IMR-90 (cell line): Measurements from ENCODE around the gene IFFO2. TPM values are rescaled to one million over a fixed set of nuclear protein-coding genes. Genes with fewer than 3 reads are reported as not detected.

ENCODE experiments used
- ATAC-seq: fragments of 200-7000 bp; cut with Tn5 transposase; 2 replicates; pipeline ENCODE4 v1.9.1; 2020; ENCODE audit warnings: low read depth, mild to moderate bottlenecking, moderate library complexity
- BruUV-seq: library from RNA; stranded (reverse); fragments of 400-500 nt; replicated peaks from 2 replicates; lab custom pipeline; 2021; lab: Mats Ljungman, UMichigan
- CTCF ChIA-PET: fragments of 300-600 bp; formaldehyde crosslinking; extraction: SDS; loops from one replicate; lab custom pipeline; 2021; ENCODE audit warnings: antibody characterized with exemption; lab: Yijun Ruan, JAX
- POLR2A ChIA-PET: fragments of 300-600 bp; sonication (Branson Sonifier 250); formaldehyde crosslinking; loops from one replicate; lab custom pipeline; 2022; ENCODE audit warnings: antibody characterized with exemption; ENCODE audit not compliant: unreplicated experiment; lab: Charles Lee
- DNase-seq: peaks from one replicate; pipeline ENCODE4 v3.0.0; 2013
- H2AFZ ChIP-seq: replicated peaks from 2 replicates; pipeline ENCODE3; 2013; ENCODE audit warnings: low read length, mild to moderate bottlenecking; ENCODE audit not compliant: poor library complexity
- H2AK5ac ChIP-seq: 2 replicates; pipeline ENCODE4 v1.6.1; 2013; ENCODE audit warnings: low read depth, low read length, inconsistent platforms
- H2AK9ac ChIP-seq: replicated peaks from 2 replicates; pipeline ENCODE3; 2013; ENCODE audit warnings: mild to moderate bottlenecking, low read depth, low read length, moderate library complexity; ENCODE audit not compliant: poor library complexity
- H2BK120ac ChIP-seq: 2 replicates; pipeline ENCODE4 v1.6.1; 2013; ENCODE audit warnings: low read depth, low read length, inconsistent platforms
- H2BK15ac ChIP-seq: 3 replicates; pipeline ENCODE4 v1.6.1; 2013; ENCODE audit warnings: low read depth, low read length, inconsistent platforms
- H2BK20ac ChIP-seq: 2 replicates; pipeline ENCODE4 v1.6.1; 2013; ENCODE audit warnings: low read depth, mild to moderate bottlenecking, inconsistent platforms, low read length, moderate library complexity
- H2BK5ac ChIP-seq: 2 replicates; pipeline ENCODE4 v1.6.1; 2013; ENCODE audit warnings: mild to moderate bottlenecking, low read depth, low read length, inconsistent platforms; ENCODE audit not compliant: poor library complexity, severe bottlenecking
- H3K14ac ChIP-seq: replicated peaks from 2 replicates; pipeline ENCODE4 v1.6.1; 2013; ENCODE audit warnings: low read depth, low read length, inconsistent platforms
- H3K18ac ChIP-seq: 2 replicates; pipeline ENCODE4 v1.6.1; 2013; ENCODE audit warnings: low read depth, low read length, control low read depth
- H3K23ac ChIP-seq: 2 replicates; pipeline ENCODE4 v1.6.1; 2013; ENCODE audit warnings: low read depth, low read length, inconsistent platforms
- H3K27ac ChIP-seq: 2 replicates; pipeline ENCODE4 v1.5.1; 2013; ENCODE audit warnings: mild to moderate bottlenecking, control low read depth, low read length; ENCODE audit not compliant: insufficient read depth
- H3K27me3 ChIP-seq: 2 replicates; pipeline ENCODE4 v1.6.1; 2013; ENCODE audit warnings: low read length; ENCODE audit not compliant: control insufficient read depth, insufficient read depth
- H3K36me3 ChIP-seq: 2 replicates; pipeline ENCODE4 v1.6.1; 2013; ENCODE audit warnings: low read length, mixed read lengths; ENCODE audit not compliant: control insufficient read depth, insufficient read depth
- H3K4ac ChIP-seq: 2 replicates; pipeline ENCODE4 v1.6.1; 2013; ENCODE audit warnings: low read depth, low read length, inconsistent platforms
- H3K4me1 ChIP-seq: 2 replicates; pipeline ENCODE4 v1.6.1; 2013; ENCODE audit warnings: low read length, mixed read lengths; ENCODE audit not compliant: control insufficient read depth, insufficient read depth
- H3K4me2 ChIP-seq: 2 replicates; pipeline ENCODE4 v1.6.1; 2013; ENCODE audit warnings: low read depth, mild to moderate bottlenecking, control low read depth, low read length, moderate library complexity
- H3K4me3 ChIP-seq: 2 replicates; pipeline ENCODE4 v1.5.1; 2013; ENCODE audit warnings: low read depth, mild to moderate bottlenecking, control low read depth, low read length, moderate library complexity; ENCODE audit not compliant: insufficient read depth
- H3K56ac ChIP-seq: 2 replicates; pipeline ENCODE4 v1.6.1; 2013; ENCODE audit warnings: low read length, inconsistent platforms; ENCODE audit not compliant: insufficient read depth; ENCODE audit errors: extremely low read depth
- H3K79me1 ChIP-seq, 2 experiments: 2 replicates each; pipeline ENCODE4 v1.6.1; 2013; ENCODE audit warnings: low read length in 2 of 2, inconsistent platforms in 1 of 2, low read depth in 1 of 2
- H3K9ac ChIP-seq: 2 replicates; pipeline ENCODE4 v1.6.1; 2013; ENCODE audit warnings: low read depth, low read length, control low read depth
- H3K9me1 ChIP-seq: 2 replicates; pipeline ENCODE4 v1.6.1; 2013; ENCODE audit warnings: low read length, inconsistent platforms; ENCODE audit not compliant: insufficient read depth
- H3K9me3 ChIP-seq: 2 replicates; pipeline ENCODE4 v1.6.1; 2013; ENCODE audit warnings: low read length; ENCODE audit not compliant: control insufficient read depth, insufficient read depth
- H4K20me1 ChIP-seq: 2 replicates; pipeline ENCODE4 v1.6.1; 2013; ENCODE audit warnings: low read length, inconsistent platforms; ENCODE audit not compliant: insufficient read depth
- H4K5ac ChIP-seq: 2 replicates; pipeline ENCODE4 v1.6.1; 2013; ENCODE audit warnings: mild to moderate bottlenecking, low read depth, low read length, control low read depth
- H4K8ac ChIP-seq, 2 experiments: 2 replicates each; pipeline ENCODE4 v1.6.1; 2013; ENCODE audit warnings: low read depth in 2 of 2, low read length in 2 of 2, control low read depth in 1 of 2, inconsistent platforms in 1 of 2
- H4K91ac ChIP-seq: 2 replicates; pipeline ENCODE4 v1.6.1; 2013; ENCODE audit warnings: low read depth, low read length, inconsistent platforms; ENCODE audit not compliant: insufficient read depth
- CEBPB ChIP-seq: IDR thresholded peaks from 2 replicates; pipeline ENCODE4 v1.6.1; 2012; ENCODE audit warnings: low read depth, low read length, improper control_type of control experiment
- CHD1 ChIP-seq: IDR thresholded peaks from 2 replicates; pipeline ENCODE4 v1.6.1; 2012; ENCODE audit warnings: low read depth, low read length, improper control_type of control experiment
- FOS ChIP-seq: fragments of 150-350 bp; IDR thresholded peaks from 2 replicates; pipeline ENCODE4 v1.6.1; 2016; ENCODE audit warnings: low read depth, low read length
- MAFK ChIP-seq: IDR thresholded peaks from 2 replicates; pipeline ENCODE4 v1.6.1; 2012; ENCODE audit warnings: low read depth, low read length, improper control_type of control experiment
- MAZ ChIP-seq: IDR thresholded peaks from 2 replicates; pipeline ENCODE4 v1.6.1; 2012; ENCODE audit warnings: low read depth, mild to moderate bottlenecking, low read length, improper control_type of control experiment, moderate library complexity, borderline replicate concordance
- MXI1 ChIP-seq: IDR thresholded peaks from 2 replicates; pipeline ENCODE4 v1.6.1; 2012; ENCODE audit warnings: low read depth, mild to moderate bottlenecking, low read length, moderate library complexity, borderline replicate concordance
- NFE2L2 ChIP-seq: fragments of 150-350 bp; IDR thresholded peaks from 2 replicates; pipeline ENCODE4 v1.6.1; 2016; ENCODE audit warnings: low read depth, mild to moderate bottlenecking, low read length
- POLR2A ChIP-seq: IDR thresholded peaks from 2 replicates; pipeline ENCODE4 v1.6.1; 2012; ENCODE audit warnings: mild to moderate bottlenecking, low read depth, low read length
- RAD21 ChIP-seq: IDR thresholded peaks from 2 replicates; pipeline ENCODE4 v1.6.1; 2012; ENCODE audit warnings: low read length, improper control_type of control experiment
- RCOR1 ChIP-seq: IDR thresholded peaks from 2 replicates; pipeline ENCODE4 v1.6.1; 2012; ENCODE audit warnings: mild to moderate bottlenecking, low read length, improper control_type of control experiment; ENCODE audit not compliant: insufficient replicate concordance
- RFX5 ChIP-seq: IDR thresholded peaks from 2 replicates; pipeline ENCODE4 v1.8.0; 2012; ENCODE audit warnings: low read depth, mild to moderate bottlenecking, low read length, moderate library complexity
- SMC3 ChIP-seq: fragments of 150-350 bp; IDR thresholded peaks from 2 replicates; pipeline ENCODE4 v1.6.1; 2016; ENCODE audit warnings: low read depth, mild to moderate bottlenecking, antibody characterized with exemption, low read length, moderate library complexity
- WGBS, 2 experiments: methylation state at CpG; one replicate each; pipeline versions ENCODE4 v1.1.5 to v1.1.7; 2013; ENCODE audit warnings: missing lambda C conversion rate in 2 of 2; ENCODE audit not compliant: insufficient read length in 1 of 2; ENCODE audit errors: extremely low coverage in 2 of 2; 5-methylcytosine and 5-hydroxymethylcytosine counted together
- dilution Hi-C: fragments of 300-500 bp; cut with HindIII; formaldehyde crosslinking; loops from one replicate; pipeline ENCODE4 v1.14.3; 2018; ENCODE audit warnings: low sequenced_read_pairs; ENCODE audit not compliant: unreplicated experiment
- in situ Hi-C: fragments of 300-500 bp; cut with MboI; formaldehyde crosslinking; loops from 3 replicates; pipeline ENCODE4 v1.14.3; 2019; ENCODE audit warnings: low sequenced_read_pairs, inconsistent platforms, mixed read lengths
- intact Hi-C: fragments of 100-400 bp; cut with micrococcal nuclease; formaldehyde crosslinking; loops from 2 replicates; pipeline ENCODE4 v1.10.0; 2022
- polyA plus RNA-seq, 3 experiments: library from polyadenylated mRNA; depleted of rRNA; stranded (reverse); fragments of >200 nt; gene quantifications; 2 replicates each; pipeline ENCODE4 v1.2.3, GENCODE V29; 2012; ENCODE audit warnings: low replicate concordance in 1 of 3
- total RNA-seq: library from RNA; depleted of rRNA; stranded (reverse); fragments of >200 nt; gene quantifications from 2 replicates; pipeline ENCODE4 v1.2.3, GENCODE V29; 2012
- TF ChIP-seq, protein P1 (sequence below): conservative IDR thresholded peaks from 2 replicates; pipeline ENCODE4 v1.5.1; 2012; ENCODE audit warnings: mild to moderate bottlenecking, low read depth, low read length, improper control_type of control experiment
- TF ChIP-seq, protein P2 (sequence below): fragments of 150-350 bp; IDR thresholded peaks from 2 replicates; pipeline ENCODE4 v1.6.1; 2017; ENCODE audit warnings: mild to moderate bottlenecking, antibody characterized with exemption, low read length, low read depth
- TF ChIP-seq, protein P3 (sequence below): fragments of 150-350 bp; IDR thresholded peaks from 2 replicates; pipeline ENCODE4 v1.6.1; 2016; ENCODE audit warnings: low read depth, mild to moderate bottlenecking, low read length, moderate library complexity, borderline replicate concordance

The IFFO2 gene
- total and polyA plus RNA-seq, 2 of the 4 experiments (the other 2 are of a cell fraction): 14.5 to 18.2 TPM

DNA sequence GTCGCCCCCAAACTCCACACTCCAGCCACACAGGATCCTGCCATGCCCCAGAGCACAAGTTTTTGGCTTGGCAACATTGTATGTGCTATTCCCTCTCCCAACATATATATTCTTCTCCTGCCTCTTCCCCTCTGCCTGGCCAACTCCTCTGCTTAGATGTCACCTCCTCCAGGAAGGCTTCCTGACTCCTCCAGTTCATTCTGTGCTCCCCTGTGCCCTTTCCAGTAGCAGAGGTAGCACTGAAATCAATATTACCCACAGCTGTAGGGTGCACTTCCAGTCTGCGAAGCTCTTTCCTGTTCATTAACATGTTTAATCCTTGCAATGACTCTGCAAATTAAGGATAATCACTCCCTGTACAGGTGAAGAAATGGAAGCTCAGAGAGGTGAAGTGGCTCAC, 75.3 kb downstream of the IFFO2 start:
- Histone ChIP-seq H2BK5ac (no peak overlapping the region), H4K20me1 (no peaks in the 10 kb centered on the region; the same call in none of the 2 replicates), H2BK15ac (no peak overlapping the region), H3K27me3 (no peaks in the 10 kb centered on the region), H3K14ac (no peak overlapping the region), H4K8ac (no peak overlapping the region), H2AK5ac (no peak overlapping the region), H2AFZ (no peak overlapping the region), H3K27ac (no peak overlapping the region), H3K4me2 (no peak overlapping the region), H3K18ac (no peak overlapping the region), H3K4me3 (no peak overlapping the region), H3K56ac (no peak overlapping the region), H2BK120ac (no peak overlapping the region), H3K4ac (no peak overlapping the region), H3K9me1 (peaks cover 3% of the 10 kb centered on the region; the same call in 1 of the 2 replicates), H2AK9ac (peak overlapping the region; percentile 42), H3K36me3 (peaks cover 2% of the 10 kb centered on the region), H3K9me3 (no peaks in the 10 kb centered on the region), H3K23ac (no peak overlapping the region), H4K5ac (no peak overlapping the region), H3K9ac (no peak overlapping the region), H3K79me1 (no peaks in the 10 kb centered on the region), H3K4me1 (peaks cover 4% of the 10 kb centered on the region), H4K91ac (no peak overlapping the region), H2BK20ac (no peak overlapping the region)
- in situ Hi-C loops: no loop called here
- ATAC-seq (no peak), DNase-seq (no peak)
- ChIA-PET POLR2A (no interaction called here), CTCF (no interaction called here)
- dilution Hi-C loops: no loop called here
- no CpG with 5 or more reads among the region's 2 CpGs for WGBS, 2 experiments
- intact Hi-C loops: no loop called here
- TF ChIP-seq, protein P1, sequence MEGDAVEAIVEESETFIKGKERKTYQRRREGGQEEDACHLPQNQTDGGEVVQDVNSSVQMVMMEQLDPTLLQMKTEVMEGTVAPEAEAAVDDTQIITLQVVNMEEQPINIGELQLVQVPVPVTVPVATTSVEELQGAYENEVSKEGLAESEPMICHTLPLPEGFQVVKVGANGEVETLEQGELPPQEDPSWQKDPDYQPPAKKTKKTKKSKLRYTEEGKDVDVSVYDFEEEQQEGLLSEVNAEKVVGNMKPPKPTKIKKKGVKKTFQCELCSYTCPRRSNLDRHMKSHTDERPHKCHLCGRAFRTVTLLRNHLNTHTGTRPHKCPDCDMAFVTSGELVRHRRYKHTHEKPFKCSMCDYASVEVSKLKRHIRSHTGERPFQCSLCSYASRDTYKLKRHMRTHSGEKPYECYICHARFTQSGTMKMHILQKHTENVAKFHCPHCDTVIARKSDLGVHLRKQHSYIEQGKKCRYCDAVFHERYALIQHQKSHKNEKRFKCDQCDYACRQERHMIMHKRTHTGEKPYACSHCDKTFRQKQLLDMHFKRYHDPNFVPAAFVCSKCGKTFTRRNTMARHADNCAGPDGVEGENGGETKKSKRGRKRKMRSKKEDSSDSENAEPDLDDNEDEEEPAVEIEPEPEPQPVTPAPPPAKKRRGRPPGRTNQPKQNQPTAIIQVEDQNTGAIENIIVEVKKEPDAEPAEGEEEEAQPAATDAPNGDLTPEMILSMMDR: no peak
- TF ChIP-seq CEBPB: no peak
- no peak for TF ChIP-seq MAZ
- TF ChIP-seq POLR2A: no peak
- no peak for TF ChIP-seq MXI1
- TF ChIP-seq, protein P2, sequence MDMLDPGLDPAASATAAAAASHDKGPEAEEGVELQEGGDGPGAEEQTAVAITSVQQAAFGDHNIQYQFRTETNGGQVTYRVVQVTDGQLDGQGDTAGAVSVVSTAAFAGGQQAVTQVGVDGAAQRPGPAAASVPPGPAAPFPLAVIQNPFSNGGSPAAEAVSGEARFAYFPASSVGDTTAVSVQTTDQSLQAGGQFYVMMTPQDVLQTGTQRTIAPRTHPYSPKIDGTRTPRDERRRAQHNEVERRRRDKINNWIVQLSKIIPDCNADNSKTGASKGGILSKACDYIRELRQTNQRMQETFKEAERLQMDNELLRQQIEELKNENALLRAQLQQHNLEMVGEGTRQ: no peak
- no peak for TF ChIP-seq RFX5
- no peak for TF ChIP-seq CHD1
- no peak for TF ChIP-seq MAFK
- TF ChIP-seq SMC3: no peak
- TF ChIP-seq, protein P3, sequence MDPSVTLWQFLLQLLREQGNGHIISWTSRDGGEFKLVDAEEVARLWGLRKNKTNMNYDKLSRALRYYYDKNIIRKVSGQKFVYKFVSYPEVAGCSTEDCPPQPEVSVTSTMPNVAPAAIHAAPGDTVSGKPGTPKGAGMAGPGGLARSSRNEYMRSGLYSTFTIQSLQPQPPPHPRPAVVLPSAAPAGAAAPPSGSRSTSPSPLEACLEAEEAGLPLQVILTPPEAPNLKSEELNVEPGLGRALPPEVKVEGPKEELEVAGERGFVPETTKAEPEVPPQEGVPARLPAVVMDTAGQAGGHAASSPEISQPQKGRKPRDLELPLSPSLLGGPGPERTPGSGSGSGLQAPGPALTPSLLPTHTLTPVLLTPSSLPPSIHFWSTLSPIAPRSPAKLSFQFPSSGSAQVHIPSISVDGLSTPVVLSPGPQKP: no peak
- no peak for TF ChIP-seq FOS
- TF ChIP-seq RCOR1: no peak
- no peak for TF ChIP-seq NFE2L2
- no peak for TF ChIP-seq RAD21
- no TSS peak for BruUV-seq
